ENCODE results near the gene TBX18. TPM values are rescaled to one million over a fixed set of nuclear protein-coding genes. Genes with fewer than 3 reads are reported as not detected.

The TBX18 gene
- polyA plus RNA-seq, 1 experiment: 34.5 TPM

DNA sequence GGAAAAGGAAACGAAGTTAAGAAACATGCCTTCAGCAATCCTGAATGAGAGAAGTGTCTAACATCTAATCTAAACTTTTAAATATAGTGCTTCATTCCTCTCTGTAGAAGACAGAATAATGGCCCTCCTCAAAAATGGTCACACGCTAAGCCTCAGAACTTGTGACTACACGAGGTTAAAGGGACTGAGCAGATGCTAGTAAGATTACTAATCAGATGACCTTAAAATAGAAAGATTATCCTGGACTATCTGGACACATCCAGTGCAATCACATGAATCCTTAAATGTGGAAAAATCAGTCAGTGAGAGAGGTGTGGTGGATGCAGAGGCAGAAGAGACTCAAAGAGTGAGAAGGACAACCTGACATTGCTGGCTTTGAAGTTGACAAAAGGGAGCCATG, 126.1 kb downstream of the TBX18 start:
- no peak for DNase-seq (ENCODE audit: low read depth)
- TF ChIP-seq CTCF (IDR thresholded peaks at IDR 0.05; ENCODE audit: insufficient read depth, low read depth, low read length): no peak
- Histone ChIP-seq H3K4me3 (ENCODE audit: low read depth, low read length) (no peak overlapping the region), H3K36me3 (ENCODE audit: control insufficient read depth, insufficient read depth, low read length) (no peaks in the 10 kb centered on the region), H3K27me3 (ENCODE audit: control insufficient read depth, insufficient read depth, low read length) (no peaks in the 10 kb centered on the region)
- CTCF ChIA-PET: no interaction called here
- POLR2A ChIA-PET: no interaction called here

Small RNAs within 50 kb of the gene (small RNA-seq; reads per million reads assigned to genes)
- not detected for gene AL590143.1 (ENCODE audit: insufficient read length, low read depth, low replicate concordance)

Data from BJ (cell line).